ENCODE measurements around the gene GIT2.

The GIT2 gene

DNA sequence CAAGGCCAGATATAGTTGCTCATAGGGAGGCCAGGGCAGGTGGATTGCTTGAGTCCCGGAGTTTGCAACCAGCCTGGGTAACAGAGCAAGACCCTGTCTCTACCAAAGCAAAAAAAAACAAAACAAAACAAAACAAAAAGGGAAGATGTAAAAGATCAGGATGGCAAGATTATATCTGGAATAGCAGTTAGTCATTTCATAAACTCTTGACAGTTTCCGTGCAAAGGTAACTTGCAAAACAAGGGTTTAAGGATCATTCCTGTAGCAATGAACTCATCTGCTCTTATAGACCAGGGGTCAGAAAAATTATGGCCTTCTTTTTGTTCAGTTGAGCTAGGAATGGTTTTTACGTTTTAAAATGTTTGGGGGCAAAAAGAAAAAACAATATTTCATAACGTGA lies 29.6 kb downstream of the GIT2 start:
- TF ChIP-seq, protein P1, sequence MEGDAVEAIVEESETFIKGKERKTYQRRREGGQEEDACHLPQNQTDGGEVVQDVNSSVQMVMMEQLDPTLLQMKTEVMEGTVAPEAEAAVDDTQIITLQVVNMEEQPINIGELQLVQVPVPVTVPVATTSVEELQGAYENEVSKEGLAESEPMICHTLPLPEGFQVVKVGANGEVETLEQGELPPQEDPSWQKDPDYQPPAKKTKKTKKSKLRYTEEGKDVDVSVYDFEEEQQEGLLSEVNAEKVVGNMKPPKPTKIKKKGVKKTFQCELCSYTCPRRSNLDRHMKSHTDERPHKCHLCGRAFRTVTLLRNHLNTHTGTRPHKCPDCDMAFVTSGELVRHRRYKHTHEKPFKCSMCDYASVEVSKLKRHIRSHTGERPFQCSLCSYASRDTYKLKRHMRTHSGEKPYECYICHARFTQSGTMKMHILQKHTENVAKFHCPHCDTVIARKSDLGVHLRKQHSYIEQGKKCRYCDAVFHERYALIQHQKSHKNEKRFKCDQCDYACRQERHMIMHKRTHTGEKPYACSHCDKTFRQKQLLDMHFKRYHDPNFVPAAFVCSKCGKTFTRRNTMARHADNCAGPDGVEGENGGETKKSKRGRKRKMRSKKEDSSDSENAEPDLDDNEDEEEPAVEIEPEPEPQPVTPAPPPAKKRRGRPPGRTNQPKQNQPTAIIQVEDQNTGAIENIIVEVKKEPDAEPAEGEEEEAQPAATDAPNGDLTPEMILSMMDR (IDR thresholded peaks at IDR 0.05) = no peak

DNA sequence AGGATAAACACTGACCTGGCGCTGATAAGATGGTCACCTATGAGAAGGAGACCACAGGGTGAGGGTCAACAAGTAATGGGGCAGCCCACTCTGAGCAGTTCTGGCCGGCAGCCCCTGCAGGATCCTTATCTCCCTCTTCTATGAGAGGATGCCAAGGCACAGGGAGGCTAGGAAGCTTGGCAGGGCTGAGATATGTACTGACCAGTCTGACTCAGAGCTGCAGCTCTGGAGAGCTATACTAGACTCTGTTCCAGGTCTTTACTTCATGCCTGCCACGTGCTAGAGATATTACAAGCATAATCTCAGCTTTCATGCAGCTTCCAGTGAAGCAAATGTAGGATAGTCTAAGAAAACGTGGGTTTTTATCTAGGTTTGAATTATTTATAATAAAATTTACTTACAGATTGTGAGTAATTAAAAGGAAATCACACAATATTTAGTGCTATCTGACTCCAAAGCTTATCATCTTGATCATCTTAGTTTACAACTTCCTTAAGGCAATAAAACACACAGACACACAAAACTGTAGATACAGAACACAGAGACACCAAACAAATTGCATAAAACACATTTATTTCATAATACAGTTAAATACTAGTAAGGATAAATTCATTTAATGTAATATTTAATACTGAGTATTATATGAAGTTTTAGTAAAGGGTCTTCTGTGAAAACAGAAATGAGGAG lies 32.3 kb downstream of the GIT2 start:
- TF ChIP-seq, protein P1 (IDR thresholded peaks at IDR 0.05) = no peak

DNA sequence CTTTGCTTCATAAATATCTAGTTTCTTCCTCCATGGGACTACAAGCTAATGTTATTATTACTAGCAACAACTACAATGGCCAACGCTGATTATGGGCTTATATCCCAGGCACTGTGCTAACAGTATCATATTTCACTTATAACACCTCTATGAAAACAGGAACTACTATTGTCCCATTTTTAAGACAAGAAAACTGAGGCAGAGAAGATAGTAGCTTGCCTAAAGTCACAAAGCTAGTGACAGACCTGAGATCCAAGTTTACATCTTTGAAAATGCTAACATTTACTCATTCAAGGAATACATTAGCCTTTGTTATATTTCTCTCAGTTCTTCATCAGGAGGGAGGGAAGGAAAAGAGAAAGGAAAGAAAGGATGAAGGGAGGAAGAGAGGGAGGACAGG lies 32.8 kb downstream of the GIT2 start:
- TF ChIP-seq, protein P1 (IDR thresholded peaks at IDR 0.05) = no peak

DNA sequence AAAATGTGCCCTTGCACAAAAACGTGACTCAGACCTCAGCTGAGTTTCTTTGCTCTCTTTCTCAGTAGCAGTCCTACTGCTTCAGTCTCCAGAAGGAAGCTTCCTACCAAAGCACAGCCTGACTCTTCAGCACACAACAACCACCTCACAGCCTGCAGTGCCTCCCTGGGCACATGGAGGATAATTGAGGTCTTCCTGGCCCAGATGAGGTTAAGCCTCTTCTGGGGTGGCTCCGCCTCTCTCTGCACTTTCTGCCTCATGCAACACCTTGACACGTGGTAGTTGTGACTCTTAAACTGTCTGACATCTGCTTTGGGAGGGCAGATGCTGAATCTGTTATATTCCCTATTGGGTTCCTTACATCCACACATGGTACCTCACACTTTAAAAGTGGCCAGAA lies 33.8 kb downstream of the GIT2 start:
- TF ChIP-seq, protein P1 (IDR thresholded peaks at IDR 0.05) = no peak

DNA sequence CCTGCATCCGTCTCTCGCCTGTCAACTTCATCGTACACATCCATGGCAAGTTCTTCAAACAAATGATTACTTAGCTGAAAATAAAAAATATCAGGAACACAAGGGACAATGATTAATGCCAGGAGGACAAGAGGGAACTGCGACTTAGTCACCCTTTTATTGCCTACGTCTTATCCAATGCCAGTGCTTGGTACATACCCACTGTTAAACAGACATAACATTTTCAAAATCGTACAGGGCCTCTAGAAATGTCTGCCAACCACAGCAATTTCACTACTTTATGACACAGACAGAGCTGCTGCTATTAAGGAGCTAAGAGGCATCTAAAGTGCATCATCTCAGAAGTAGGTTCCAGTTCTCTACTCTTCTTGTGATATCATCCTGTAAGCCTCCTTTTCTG lies 34.6 kb downstream of the GIT2 start:
- TF ChIP-seq, protein P1 (IDR thresholded peaks at IDR 0.05) = no peak

DNA sequence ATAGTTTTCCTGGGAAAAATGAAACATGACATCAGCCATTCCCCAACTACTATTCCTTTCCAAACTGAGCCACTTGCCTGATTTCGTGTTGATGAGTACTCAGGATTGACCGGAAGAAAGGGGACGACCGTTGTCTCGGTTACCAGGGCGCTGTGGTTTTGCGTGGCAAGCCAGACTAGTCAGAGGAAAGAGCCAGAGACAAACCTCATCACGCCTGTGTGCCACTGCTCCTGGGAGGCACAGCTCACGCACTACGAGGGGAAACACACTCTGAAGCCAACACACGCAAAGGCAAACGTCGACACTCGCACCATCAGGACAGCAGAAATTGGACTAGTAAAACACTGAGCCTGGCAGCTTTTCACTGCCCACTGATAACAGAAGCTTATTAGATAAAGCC lies 35.0 kb downstream of the GIT2 start:
- TF ChIP-seq, protein P1 (IDR thresholded peaks at IDR 0.05) = no peak

DNA sequence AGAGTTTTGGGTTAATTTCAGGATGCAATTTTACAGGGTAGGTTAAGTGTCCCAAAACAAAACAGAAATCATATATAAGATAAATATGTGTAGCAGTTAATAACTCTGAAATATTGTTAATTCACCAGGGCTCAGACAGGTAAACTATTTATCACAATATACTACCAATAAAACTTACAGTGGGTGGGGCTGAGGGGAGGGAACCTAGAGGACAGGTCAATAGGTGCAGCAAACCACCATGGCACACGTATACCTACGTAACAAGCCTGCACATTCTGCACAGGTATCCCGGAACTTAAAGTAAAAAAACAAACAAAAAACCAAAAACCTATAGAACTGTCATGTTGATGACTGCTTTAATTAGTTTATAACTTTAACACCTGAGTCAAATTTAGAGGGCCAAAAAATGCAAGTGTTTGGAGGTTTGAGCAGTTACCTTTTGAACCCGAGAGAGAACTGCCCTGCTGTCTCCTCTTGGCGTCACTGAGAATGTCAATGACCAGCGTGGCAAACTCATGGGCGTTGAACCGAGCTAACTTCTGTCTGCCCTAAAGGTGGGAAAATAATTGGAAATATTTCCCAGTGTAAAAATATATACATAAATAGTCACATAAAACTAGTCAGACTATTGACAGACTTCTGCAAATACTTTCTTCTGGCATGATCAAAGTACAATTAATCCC lies 36.6 kb downstream of the GIT2 start:
- TF ChIP-seq, protein P1 (IDR thresholded peaks at IDR 0.05) = no peak

Data from LNCAP (cell line).